Measurements from ENCODE around the gene ILRUN. TPM values are rescaled to one million over a fixed set of nuclear protein-coding genes. Genes with fewer than 3 reads are reported as not detected.
A peak's percentile ranks its signal among the peaks of the same experiment; 100 is the strongest.

Gene ILRUN
- polyA plus RNA-seq, 1 of the 3 experiments (the other 2 are of a cell fraction): 19.5 TPM

DNA sequence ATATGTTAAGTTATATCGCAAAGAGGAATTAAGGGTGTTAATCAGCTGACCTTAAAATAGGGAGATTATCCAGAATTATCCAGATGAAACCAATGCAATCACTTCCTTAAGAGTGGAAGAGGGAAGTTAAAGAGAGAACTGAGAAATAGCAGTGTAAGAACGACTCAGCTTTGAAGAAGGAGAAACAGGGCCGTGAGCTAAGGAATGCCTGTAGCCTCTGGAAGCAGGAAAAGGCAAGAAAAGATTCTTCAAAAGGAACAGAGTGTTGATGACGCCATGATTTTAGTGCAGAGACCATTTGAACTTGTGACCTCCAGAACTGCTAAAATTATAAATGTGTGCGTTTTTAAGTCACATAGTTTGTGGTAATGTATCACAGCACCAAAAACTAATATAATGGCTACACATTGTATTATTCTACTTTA is 32.7 kb downstream of the ILRUN start (continued):
- TF ChIP-seq, protein P1, sequence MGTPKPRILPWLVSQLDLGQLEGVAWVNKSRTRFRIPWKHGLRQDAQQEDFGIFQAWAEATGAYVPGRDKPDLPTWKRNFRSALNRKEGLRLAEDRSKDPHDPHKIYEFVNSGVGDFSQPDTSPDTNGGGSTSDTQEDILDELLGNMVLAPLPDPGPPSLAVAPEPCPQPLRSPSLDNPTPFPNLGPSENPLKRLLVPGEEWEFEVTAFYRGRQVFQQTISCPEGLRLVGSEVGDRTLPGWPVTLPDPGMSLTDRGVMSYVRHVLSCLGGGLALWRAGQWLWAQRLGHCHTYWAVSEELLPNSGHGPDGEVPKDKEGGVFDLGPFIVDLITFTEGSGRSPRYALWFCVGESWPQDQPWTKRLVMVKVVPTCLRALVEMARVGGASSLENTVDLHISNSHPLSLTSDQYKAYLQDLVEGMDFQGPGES (IDR thresholded peaks at IDR 0.05; ENCODE audit: low read depth, low read length): no peak

DNA sequence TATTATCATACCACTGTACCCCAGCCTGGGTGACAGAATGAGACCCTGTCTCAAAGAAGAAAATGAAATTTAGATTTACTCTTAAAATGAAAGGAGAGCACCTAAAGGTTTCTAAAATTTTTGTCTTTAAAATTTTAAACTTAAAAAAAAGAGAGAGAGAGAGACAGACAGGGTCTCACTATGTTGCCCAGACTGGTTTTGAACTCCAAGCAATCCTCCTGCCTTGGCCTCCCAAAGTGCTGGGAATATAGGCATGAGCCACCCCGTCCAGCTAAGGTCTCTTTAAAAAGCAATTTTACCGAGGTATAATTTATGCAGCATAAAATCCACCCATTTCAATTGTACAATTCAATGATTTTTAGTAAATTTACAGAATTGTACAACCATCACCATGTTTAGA is 33.2 kb downstream of the ILRUN start:
- H3K36me3 ChIP-seq (replicated peaks in 1 of 2; ENCODE audit: control insufficient read depth in 1 of 2, insufficient read depth in 2 of 2, low read length in 1 of 2): no peaks in the 10 kb centered on the region
- TF ChIP-seq SIN3A (IDR thresholded peaks at IDR 0.05; ENCODE audit: borderline replicate concordance, low read depth, low read length) (no peak), SMC3 (IDR thresholded peaks at IDR 0.05; ENCODE audit: low read depth, low read length) (no peak), YY1 (IDR thresholded peaks at IDR 0.05; ENCODE audit: low read depth) (no peak), CHD2 (IDR thresholded peaks at IDR 0.05; ENCODE audit: low read length, partially characterized antibody) (no peak), JUND (IDR thresholded peaks at IDR 0.05) (no peak), MXI1 (IDR thresholded peaks at IDR 0.05; ENCODE audit: low read depth, low read length) (no peak), FOXM1 (IDR thresholded peaks at IDR 0.05; ENCODE audit: low read depth) (no peak), EP300 (IDR thresholded peaks at IDR 0.05; ENCODE audit: borderline replicate concordance in 1 of 2, low read depth in 1 of 2, low read length in 1 of 2) (no peak), GABPA (IDR thresholded peaks at IDR 0.05; ENCODE audit: low read depth) (no peak), TCF12 (IDR thresholded peaks at IDR 0.05) (no peak), NRF1 (IDR thresholded peaks at IDR 0.05; ENCODE audit: low read depth, low read length) (no peak), ELF1 (IDR thresholded peaks at IDR 0.05) (no peak)
- TF ChIP-seq, protein P2, sequence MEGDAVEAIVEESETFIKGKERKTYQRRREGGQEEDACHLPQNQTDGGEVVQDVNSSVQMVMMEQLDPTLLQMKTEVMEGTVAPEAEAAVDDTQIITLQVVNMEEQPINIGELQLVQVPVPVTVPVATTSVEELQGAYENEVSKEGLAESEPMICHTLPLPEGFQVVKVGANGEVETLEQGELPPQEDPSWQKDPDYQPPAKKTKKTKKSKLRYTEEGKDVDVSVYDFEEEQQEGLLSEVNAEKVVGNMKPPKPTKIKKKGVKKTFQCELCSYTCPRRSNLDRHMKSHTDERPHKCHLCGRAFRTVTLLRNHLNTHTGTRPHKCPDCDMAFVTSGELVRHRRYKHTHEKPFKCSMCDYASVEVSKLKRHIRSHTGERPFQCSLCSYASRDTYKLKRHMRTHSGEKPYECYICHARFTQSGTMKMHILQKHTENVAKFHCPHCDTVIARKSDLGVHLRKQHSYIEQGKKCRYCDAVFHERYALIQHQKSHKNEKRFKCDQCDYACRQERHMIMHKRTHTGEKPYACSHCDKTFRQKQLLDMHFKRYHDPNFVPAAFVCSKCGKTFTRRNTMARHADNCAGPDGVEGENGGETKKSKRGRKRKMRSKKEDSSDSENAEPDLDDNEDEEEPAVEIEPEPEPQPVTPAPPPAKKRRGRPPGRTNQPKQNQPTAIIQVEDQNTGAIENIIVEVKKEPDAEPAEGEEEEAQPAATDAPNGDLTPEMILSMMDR (IDR thresholded peaks at IDR 0.05): no peak
- TF ChIP-seq, protein P3, sequence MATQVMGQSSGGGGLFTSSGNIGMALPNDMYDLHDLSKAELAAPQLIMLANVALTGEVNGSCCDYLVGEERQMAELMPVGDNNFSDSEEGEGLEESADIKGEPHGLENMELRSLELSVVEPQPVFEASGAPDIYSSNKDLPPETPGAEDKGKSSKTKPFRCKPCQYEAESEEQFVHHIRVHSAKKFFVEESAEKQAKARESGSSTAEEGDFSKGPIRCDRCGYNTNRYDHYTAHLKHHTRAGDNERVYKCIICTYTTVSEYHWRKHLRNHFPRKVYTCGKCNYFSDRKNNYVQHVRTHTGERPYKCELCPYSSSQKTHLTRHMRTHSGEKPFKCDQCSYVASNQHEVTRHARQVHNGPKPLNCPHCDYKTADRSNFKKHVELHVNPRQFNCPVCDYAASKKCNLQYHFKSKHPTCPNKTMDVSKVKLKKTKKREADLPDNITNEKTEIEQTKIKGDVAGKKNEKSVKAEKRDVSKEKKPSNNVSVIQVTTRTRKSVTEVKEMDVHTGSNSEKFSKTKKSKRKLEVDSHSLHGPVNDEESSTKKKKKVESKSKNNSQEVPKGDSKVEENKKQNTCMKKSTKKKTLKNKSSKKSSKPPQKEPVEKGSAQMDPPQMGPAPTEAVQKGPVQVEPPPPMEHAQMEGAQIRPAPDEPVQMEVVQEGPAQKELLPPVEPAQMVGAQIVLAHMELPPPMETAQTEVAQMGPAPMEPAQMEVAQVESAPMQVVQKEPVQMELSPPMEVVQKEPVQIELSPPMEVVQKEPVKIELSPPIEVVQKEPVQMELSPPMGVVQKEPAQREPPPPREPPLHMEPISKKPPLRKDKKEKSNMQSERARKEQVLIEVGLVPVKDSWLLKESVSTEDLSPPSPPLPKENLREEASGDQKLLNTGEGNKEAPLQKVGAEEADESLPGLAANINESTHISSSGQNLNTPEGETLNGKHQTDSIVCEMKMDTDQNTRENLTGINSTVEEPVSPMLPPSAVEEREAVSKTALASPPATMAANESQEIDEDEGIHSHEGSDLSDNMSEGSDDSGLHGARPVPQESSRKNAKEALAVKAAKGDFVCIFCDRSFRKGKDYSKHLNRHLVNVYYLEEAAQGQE (IDR thresholded peaks at IDR 0.05; ENCODE audit: low read depth, low read length): no peak
- TF ChIP-seq, protein P4, sequence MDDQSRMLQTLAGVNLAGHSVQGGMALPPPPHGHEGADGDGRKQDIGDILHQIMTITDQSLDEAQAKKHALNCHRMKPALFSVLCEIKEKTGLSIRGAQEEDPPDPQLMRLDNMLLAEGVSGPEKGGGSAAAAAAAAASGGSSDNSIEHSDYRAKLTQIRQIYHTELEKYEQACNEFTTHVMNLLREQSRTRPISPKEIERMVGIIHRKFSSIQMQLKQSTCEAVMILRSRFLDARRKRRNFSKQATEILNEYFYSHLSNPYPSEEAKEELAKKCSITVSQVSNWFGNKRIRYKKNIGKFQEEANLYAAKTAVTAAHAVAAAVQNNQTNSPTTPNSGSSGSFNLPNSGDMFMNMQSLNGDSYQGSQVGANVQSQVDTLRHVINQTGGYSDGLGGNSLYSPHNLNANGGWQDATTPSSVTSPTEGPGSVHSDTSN (IDR thresholded peaks at IDR 0.05): no peak
- TF ChIP-seq, protein P5, sequence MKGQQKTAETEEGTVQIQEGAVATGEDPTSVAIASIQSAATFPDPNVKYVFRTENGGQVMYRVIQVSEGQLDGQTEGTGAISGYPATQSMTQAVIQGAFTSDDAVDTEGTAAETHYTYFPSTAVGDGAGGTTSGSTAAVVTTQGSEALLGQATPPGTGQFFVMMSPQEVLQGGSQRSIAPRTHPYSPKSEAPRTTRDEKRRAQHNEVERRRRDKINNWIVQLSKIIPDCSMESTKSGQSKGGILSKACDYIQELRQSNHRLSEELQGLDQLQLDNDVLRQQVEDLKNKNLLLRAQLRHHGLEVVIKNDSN (IDR thresholded peaks at IDR 0.05; ENCODE audit: borderline replicate concordance, low read depth): no peak
- TF ChIP-seq, protein P6, sequence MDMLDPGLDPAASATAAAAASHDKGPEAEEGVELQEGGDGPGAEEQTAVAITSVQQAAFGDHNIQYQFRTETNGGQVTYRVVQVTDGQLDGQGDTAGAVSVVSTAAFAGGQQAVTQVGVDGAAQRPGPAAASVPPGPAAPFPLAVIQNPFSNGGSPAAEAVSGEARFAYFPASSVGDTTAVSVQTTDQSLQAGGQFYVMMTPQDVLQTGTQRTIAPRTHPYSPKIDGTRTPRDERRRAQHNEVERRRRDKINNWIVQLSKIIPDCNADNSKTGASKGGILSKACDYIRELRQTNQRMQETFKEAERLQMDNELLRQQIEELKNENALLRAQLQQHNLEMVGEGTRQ (IDR thresholded peaks at IDR 0.05; ENCODE audit: borderline replicate concordance, low read depth, low read length): no peak
- CTCF ChIA-PET: interaction anchor here (1.3 kb wide), 1 partner anchor 919 kb away, joined by 3 read pairs; no protein-coding TSS in a partner anchor
- no peaks in the 10 kb centered on the region for H4K20me1 ChIP-seq (ENCODE audit: insufficient read depth)
- POLR2A ChIA-PET: no interaction called here
- no peaks in the 10 kb centered on the region for H3K9me2 ChIP-seq
- WGBS (ENCODE audit: low lambda C conversion rate): 95% methylated on average over 2 of the region's 2 CpGs
- H3K27me3 ChIP-seq (ENCODE audit: insufficient read depth): no peaks in the 10 kb centered on the region
- no peak overlapping the region for H3K4me2 ChIP-seq
- H3K9ac ChIP-seq: no peak overlapping the region
- DNase-seq: no peak
- H3K4me3 ChIP-seq (ENCODE audit: low read depth in 2 of 2, low read length in 1 of 2): no peak overlapping the region
- H3F3A ChIP-seq (replicated peaks; ENCODE audit: insufficient read depth): peaks cover 24% of the 10 kb centered on the region
- no peaks in the 10 kb centered on the region for H3K9me3 ChIP-seq
- H3K27ac ChIP-seq (ENCODE audit: low read depth in 2 of 2, low read length in 1 of 2): peak overlapping the region in 1 of 2 experiments; percentile 76; a peak in 2 of 4 replicates
- peaks cover 0 to 28% of the 10 kb centered on the region in 2 experiments; a peak in 3 of 4 replicates for H3K4me1 ChIP-seq (ENCODE audit: control insufficient read depth in 1 of 2, insufficient read depth in 2 of 2, low read depth in 1 of 2, low read length in 1 of 2)
- peaks cover 84% of the 10 kb centered on the region for H3K79me2 ChIP-seq (ENCODE audit: insufficient read depth)
- no peak overlapping the region for H2AFZ ChIP-seq (ENCODE audit: low read depth)
